ENCODE results near the gene CCL11.
"Not testable (repeated sequence)": the region's sequence is repeated elsewhere in the genome, so short reads cannot be mapped to it uniquely, and the experiment has no call there.

CCL11 gene

DNA sequence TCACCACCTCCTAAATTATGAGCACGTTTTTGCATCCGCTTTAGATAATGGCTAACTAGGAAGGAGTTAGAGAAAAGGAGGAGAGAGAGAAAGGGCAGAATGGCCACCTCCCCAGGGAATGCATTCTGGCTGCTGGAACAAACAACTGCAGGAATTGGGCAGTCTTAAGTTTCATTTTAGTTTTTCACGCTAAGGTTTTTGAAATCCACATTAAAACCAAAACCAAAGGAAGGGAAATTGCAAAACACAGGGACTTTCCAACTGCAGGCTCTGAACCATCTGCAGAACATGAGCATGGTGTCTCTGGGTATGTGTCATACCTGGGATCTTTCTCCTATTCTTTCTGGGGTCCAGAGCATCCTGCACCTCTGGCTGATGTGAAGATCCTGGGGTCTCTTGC is 21.6 kb downstream of the CCL11 start:
- no peak for DNase-seq (ENCODE audit: low read depth, low spot score)

DNA sequence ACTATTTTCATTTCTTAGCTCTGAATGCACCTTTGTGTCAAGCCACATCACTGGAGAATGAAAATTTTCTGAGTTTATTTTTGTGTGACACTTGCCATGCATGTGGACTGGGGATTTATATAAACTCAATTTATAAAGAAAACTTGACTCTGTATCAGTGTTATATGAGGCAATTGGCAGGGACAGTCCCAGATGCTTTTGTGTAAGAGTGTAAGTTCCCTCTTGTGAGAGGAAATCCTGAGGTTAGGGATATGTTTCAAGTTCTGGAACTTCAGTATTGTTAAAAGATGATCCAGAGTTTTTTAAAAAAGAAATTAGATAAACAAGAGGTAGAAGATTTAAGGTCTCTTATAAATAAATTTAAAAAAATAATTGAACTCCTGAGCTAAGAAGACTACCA is 22.8 kb downstream of the CCL11 start:
- no peak for DNase-seq (ENCODE audit: low read depth, low spot score)

DNA sequence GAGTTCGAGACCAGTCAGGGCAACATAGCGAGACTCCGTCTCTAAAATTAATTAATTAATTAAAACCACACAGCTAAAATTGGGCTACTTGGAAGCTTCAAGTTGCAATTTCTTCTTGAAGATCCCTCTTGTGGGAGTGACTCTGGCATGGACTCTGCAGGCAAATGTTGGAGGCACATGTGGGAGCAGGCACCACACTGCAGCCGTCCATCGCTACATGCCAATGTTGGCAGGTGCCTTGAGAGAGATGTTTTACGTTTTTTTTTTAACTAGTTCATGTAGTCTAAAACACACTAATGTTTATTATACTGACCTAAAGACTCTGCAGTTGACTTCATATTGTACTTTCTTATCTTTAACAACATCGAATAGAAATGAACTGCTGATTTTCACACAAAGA is 25.7 kb downstream of the CCL11 start:
- no peak for DNase-seq (ENCODE audit: low read depth, low spot score)

DNA sequence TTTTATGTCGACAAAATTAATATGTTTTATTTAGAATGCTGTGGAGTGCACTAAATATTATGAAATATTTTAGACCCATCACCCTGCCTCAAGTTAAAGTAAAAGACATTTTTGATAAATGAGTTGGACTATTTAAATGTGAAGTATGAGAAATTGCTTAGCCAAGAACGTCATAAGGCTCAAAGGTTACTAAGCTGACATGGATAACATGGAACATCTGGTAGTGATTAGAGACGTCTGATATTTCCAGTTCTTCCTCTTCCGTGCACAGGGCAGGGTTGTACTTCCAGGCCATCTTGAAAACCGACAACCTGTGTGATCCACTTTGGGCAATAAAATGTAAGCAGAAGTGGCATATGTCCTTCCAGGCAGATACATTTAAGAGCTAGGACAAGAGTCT is 26.5 kb downstream of the CCL11 start:
- DNase-seq (ENCODE audit: low read depth, low spot score) = no peak

DNA sequence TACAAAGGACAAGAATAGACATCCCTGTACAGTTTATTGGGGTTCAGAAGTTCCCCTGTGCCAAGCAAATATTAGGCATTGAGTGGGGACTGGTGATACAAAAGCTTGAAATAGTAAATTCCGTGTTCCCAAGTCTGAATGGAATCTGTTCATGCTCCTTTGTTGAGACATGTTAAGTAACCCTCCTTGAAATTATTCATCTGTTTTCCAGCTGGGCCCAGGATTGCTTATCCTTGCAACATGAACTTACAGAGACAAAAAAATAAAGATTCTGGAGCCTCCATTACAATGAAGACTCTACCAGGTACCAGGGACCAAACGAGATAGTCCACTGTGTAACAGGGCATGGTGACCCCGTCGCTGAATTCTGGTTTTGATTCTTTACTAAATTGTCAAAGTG is 27.6 kb downstream of the CCL11 start:
- no peak for DNase-seq (ENCODE audit: low read depth, low spot score)

DNA sequence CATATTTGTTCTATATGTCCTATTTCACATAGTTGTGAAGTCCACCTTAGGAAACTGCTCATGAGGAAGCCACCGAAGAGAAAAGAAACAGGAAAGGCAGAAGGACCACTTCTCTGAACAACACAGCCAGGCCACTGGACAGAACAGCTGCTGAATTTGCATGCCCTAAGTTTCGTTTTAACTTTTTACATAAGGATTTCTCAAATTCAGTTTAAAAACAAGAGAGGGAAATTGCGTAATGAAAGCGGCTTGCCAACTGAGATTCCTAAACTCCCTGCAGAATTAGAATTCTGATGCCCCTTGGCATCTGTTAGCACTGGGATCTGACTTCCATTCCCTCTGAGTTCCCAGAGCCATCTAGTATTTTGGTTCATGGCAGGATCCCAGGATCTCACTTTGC is 28.7 kb downstream of the CCL11 start:
- DNase-seq (ENCODE audit: low read depth, low spot score) = no peak

DNA sequence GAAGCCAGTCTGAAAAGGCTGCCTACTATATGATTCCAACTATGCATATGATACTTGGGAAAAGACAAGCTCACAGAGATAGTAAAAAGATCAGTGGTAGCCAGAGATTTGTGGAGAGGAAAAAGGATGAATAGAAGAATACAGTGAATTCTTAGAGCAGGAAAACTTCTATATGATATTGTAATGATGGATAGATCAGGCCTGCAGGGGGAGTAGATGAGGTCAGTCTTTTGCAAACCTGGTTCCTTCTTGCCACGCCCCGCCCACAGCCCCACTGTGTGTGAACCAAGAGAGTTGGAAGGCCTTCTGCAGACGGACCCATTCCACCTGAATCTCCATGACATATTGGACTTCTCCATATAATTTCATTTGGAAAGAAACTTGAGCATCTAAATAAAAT is 32.9 kb downstream of the CCL11 start:
- no peak for DNase-seq (ENCODE audit: low read depth, low spot score)

DNA sequence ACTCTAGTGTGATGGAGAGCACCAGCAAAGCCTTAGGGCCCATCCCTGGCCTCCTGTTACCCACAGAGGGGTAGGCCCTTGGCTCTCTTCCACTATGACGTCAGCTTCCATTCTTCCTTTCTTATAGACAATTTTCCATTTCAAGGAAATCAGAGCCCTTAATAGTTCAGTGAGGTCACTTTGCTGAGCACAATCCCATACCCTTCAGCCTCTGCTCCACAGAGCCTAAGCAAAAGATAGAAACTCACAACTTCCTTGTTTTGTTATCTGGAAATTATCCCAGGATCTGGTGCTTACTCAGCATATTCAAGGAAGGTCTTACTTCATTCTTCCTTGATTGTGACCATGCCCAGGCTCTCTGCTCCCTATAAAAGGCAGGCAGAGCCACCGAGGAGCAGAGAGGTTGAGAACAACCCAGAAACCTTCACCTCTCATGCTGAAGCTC is 33.5 kb downstream of the CCL11 start, which contains the start of gene CCL8:
CCL8 (plus strand) TSS at position 397 of the 445 bp plus-strand sequence. CDS start 67 bp downstream, outside the sequence.
- no peak for DNase-seq (ENCODE audit: low read depth, low spot score)

DNA sequence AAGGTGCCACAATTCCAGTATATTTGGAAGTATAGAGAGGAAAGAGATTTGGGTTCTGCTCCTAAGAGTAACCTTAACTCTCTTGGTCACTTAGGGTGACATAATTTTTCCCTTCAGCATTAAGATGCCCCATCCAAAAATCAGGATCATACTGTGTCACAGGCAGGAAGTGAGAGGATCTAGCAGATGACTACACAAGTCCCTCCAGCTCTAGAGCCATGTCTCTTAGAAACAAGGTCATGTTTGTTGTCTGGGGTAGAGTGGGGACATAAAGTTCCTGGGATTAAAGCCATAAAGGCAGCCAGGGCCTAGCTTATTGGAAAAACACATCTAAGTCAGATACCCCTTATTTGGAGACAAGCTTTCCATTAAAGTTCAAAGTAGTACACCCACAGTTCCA is 36.4 kb downstream of the CCL11 start:
- DNase-seq (ENCODE audit: low read depth, low spot score) = no peak

DNA sequence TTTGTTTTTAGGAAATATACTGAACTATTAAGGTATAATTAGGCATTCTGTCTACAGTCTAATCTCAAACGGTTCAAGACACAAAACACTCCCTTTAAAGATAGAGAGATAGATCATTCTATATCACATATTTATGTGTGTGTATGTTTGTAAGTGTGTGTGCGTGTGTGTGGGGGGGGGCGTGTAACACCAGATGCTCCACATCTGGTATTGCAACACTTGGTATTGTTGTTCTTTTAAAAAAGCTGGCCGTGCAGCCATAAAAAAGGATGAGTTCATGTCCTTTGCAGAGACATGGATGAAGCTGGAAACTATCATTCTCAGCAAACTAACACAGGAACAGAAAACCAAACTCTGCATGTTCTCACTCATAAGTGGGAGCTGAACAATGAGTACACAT is 42.0 kb downstream of the CCL11 start:
- not testable (repeated sequence) for DNase-seq (ENCODE audit: low read depth, low spot score)

DNA sequence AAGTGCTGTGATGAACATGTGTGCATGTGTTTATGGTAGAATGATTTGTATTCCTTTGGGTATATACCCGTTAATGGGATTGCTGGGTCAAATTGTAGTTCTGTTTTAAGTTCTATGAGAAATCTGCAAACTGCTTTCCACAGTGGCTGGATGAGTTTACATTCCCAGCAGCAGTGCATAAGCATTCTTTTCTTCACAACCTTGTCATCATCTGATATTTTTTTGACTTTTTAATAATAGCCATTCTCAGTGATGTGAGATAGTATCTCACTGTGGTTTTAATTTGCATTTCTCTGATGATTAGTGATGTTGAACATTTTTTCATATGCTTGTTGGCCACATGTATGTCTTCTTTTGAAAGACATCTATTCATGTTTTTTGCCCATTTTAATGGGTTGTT is 52.2 kb downstream of the CCL11 start:
- no peak for DNase-seq (ENCODE audit: low read depth, low spot score)
